ENCODE results near the gene SOS1.
A peak's percentile ranks its signal among the peaks of the same experiment; 100 is the strongest.
"Not testable (repeated sequence)": the region's sequence is repeated elsewhere in the genome, so short reads cannot be mapped to it uniquely, and the experiment has no call there.

Gene SOS1

GRCh38 chr2:38968021-38968420 is 152.8 kb downstream of the SOS1 start:
- DNase-seq (ENCODE audit: low read depth), result no peak

- no peak for DNase-seq (ENCODE audit: low read depth)
These were observed 154.2 kb downstream of the SOS1 start for GRCh38 chr2:38966678-38967077.

DNA sequence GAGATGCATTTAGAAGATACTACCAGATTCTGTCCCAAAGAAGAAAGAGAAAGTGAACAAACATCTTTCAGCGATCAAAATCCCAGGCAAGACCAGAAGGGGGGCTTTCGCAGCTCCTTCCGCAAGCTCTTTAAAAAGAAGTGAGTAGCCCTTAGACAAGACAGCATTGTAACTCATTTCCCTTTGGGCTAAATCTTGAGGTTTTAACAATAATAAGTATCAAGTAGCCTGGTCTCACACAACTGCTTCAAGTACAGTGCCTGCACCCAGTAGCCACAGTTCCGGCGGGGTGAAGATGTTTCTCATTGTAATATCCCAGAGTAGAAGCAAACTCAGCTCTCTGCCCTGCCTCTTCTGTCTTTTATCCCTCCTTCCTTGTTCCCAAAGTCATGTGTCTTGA is 154.8 kb downstream of the SOS1 start:
- no peak for DNase-seq (ENCODE audit: low read depth)

GRCh38 chr2:38960609-38961320 is 160.1 kb downstream of the SOS1 start:
- DNase-seq (ENCODE audit: low read depth), result no peak

- peak; percentile 31 for DNase-seq (ENCODE audit: low read depth)
These were observed 160.8 kb downstream of the SOS1 start for GRCh38 chr2:38959938-38960608.

DNA sequence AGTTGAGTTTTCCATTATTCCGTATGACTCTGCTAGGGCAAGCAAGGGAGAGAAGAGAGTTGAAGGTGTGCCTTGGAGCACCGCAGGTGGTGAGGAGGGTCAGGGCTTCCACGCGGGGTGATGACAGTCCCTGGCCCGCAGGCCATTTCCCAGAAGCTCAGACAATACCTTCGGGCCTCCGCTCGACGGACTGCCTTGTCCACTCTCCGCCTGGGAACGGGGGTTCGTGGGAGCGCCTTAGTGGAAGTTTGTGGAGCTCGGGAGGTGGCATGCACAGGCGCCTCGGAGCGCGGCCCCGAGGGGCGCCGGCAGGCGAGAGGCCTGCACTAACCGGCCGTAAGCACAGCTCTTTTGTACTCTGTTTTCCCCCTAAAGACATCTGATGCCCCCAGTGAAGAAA is 161.4 kb downstream of the SOS1 start:
- no peak for DNase-seq (ENCODE audit: low read depth)

DNA sequence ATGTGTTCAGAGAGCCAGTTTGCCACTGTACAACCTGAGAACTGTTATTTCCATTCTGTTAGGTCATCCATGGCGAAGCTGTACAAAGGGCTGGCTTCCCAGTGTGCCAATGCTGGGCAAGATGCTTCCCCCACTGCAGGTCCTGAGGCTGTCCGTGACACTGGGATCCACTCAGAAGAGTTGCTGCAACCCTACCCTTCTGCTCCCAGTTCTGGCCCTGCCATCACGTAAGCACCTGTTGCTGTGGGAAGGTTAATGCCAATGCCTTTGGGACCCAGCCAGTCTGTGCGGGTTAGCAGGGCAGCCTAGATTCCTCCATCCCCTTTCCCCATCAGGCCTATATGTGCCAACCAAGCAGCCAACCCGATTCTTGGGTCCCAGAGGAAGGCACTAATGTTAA is 162.9 kb downstream of the SOS1 start:
- DNase-seq (ENCODE audit: low read depth), result no peak

DNA sequence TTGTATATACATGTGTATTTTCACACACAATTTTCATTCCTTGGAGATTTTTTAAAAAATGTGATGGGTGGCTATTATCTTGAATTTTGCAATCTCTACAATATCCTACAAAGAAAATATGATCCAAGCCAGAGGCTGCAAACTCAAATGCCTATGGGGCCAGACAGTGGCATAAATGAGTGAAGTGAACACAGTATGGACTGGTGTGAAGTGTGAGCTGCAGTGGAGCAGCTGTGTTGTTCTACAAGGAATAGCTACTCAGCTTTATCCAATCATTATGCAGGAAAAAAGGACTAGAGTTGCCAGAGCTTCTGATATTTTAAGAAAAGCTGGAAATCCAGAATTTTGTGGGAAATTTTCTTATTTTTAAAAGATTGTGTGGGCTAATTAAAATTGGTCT is 169.1 kb downstream of the SOS1 start:
- no peak for DNase-seq (ENCODE audit: low read depth)

GRCh38 chr2:38948995-38949394 is 171.9 kb downstream of the SOS1 start:
- no peak for DNase-seq (ENCODE audit: low read depth)

DNA sequence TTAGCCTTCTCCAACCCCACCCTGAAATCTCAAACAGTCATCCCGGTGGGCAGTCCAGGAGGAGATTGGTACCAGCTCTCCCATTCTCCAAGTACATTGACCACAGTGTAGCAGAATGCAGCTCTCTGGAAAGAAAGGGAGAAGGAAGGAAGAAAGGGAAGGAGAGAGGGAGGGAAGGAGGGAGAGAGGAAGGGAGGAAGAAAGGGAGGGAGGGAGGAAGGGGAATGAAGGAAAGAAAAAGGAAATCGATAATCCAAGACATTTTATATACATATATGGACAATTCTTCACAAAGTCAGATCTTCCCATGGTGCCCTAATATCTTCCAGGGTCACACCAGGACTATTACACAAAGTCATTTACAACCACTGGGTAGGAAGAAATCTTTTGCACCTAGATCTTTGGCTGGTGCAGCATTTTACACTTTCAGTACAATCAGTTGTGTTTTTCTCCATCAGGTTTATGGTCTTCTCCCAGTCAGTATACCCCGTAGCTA is 172.4 kb downstream of the SOS1 start:
- no peak for DNase-seq (ENCODE audit: low read depth)

DNA sequence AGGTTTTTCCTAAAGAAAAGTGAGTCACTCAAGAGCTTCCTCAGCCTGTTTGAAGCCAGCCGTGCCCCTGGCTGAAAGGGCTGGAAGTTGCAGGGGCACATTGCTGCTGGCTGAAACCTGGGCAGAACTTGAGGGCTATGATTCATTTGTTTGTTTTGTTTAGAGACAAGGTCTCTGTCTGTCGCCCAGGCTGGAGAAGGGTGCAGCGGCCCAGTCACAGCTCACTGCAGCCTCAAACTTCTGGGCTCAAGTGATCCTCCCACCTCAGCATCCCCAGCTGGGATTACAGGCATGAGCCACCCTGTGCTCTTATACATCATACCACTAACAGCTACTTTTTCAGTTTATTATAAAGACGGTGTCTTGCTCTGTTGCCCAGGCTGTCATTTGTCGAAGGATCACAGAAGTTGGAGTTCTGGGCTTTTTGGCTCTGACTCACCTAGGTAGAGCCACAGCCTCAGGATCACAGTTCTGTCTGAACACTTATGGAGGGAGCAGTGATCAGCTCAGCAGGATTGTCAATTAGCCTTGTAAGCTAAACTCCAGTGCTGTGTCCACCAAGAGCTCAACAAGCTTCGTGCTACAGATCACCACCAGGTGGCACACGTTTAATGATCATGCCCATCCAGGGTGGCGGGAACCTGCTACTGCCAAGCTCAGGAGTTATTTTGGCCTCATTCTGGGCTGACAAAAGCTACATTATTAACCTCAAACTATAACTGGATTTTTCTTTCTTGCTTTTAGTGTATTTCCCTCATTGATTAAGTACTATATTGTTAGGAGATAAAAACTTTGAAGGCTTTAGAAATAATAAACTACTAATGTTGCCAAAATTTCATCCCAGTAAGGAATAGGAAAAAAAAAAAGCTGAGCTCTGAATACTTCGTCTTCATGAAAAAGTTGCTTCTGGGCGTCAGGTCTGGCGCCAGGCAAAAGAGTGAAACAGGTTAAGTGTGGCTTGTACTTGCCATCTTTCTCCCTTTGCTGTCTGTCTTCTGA is 173.3 kb downstream of the SOS1 start:
- DNase-seq (ENCODE audit: low read depth), result no peak

GRCh38 chr2:38945911-38946310 is 174.9 kb downstream of the SOS1 start:
- DNase-seq (ENCODE audit: low read depth), result no peak

DNA sequence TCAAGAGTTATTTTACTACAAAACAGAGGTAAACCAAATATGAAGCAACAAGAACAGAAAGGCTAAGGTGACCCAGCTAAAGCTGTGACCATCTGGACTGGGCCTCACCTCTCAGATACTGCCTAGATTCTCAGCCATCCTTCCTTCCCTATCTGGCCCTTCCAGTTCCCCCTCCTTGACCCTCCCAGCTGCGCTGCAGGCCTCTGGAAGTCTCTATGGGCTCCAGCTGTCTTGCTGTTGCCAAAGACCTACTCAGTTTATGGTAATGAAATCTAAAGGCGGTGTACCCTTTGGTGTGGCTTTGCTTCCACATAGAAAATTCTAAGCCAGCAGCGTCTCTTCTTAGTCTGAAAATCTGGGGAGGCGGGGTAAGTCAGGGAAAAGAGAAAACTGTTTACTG is 175.5 kb downstream of the SOS1 start:
- DNase-seq (ENCODE audit: low read depth), result no peak

- no peak for DNase-seq (ENCODE audit: low read depth)
These were observed 177.1 kb downstream of the SOS1 start for GRCh38 chr2:38943784-38944183.

DNA sequence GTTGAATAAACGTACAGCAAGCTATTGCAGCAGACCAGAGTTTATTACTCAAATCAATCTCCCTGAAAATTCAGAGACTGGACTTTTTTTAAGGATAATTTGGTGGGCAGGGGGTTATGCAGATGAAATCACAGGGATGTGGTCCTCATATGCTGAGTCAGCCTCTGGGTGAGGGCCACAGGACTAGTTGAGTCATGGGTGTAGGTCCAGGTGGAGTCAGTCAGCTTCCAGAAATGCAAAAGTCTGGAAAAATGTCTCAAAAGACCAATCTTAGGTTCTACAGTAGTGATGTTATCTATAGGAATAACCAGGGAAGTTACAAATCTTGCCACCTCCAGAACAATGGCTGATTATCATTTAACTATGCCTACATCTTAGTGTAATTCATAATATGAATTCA is 180.1 kb downstream of the SOS1 start:
- no peak for DNase-seq (ENCODE audit: low read depth)

DNA sequence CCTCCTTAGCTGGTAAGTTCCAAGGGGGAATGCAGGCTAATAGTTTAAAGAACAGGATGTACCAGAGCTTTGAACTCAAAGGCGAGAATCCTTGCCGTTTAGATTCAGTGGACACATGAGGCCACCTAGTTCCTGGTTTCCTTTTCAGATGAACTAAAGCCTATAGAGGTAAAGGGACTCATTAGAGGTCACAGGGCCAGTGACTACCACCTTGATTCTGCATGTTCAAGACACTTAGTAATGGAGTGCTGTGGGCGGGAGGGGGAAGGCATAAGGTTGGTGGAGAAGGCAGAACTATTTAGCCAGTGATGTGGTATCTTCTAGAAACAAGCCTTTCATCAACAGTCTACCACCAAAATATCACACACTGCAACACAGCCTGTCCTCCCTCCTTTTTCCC is 183.3 kb downstream of the SOS1 start:
- no peak for DNase-seq (ENCODE audit: low read depth)

DNA sequence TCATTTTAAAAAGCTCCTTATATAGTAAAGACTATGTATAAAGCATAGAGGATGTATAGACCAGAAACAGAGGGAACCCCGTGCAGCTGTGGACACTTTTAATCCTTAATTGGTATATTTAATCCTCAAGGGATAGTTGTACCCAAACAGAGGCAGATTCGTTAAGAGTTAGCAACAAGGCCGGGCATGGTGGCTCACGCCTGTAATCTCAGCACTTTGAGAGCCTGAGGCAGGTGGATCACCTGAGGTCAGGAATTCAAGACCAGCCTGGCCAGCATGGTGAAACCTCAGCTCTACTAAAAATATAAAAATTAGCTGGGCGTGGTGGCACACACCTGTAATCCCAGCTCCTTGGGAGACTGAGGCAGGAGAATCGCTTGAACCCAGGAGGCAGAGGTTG is 184.3 kb downstream of the SOS1 start:
- DNase-seq (ENCODE audit: low read depth), result not testable (repeated sequence)

DNA sequence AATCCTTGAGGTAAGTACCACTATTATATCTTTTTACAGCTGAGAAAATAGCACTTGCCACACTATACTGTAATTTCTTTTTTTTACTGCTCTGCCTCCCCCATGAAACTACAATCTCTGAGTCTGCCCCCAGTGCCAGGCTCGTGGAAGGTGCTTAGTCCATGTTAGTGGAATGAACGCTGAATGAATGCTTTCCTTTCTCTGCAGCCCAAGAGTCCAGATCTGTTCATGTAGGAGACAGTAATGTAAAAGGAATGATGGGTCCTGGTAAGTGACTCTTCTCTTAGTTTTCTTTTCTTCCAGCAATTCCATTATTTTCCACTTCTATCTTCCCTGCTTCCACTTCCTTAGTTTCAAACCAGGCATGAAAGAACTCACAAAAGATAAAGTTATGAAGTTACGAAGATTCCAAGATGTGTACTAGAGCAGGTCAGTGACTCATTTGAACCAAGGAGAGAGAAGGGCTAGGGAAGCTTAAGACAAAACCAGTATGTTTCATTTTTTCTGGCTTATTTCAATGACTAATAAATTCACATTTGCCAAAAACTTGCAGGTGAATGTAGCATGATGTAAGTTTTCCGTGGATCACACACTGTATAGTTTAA is 185.2 kb downstream of the SOS1 start:
- DNase-seq (ENCODE audit: low read depth), result no peak

- DNase-seq (ENCODE audit: low read depth), result no peak
These were observed 186.1 kb downstream of the SOS1 start for GRCh38 chr2:38934742-38935141.

GRCh38 chr2:38933653-38934052 is 187.2 kb downstream of the SOS1 start:
- no peak for DNase-seq (ENCODE audit: low read depth)

GRCh38 chr2:38932586-38932985 is 188.3 kb downstream of the SOS1 start:
- no peak for DNase-seq (ENCODE audit: low read depth)

Data from stimulated activated CD8-positive, alpha-beta memory T cell treated with anti-CD3 and anti-CD28 coated beads, Interleukin-12 subunit alpha, Interleukin-12 subunit beta, amount 100 ng/mL, for 4 hours (primary cell).